Natural killer cell treated with Interleukin-12 subunit alpha and Interleukin-12 subunit beta and Interleukin-15 and Interleukin-18, amount 100 ng/mL, for 72 hours (primary cell): ENCODE results near the gene LIM2. TPM values are rescaled to one million over a fixed set of nuclear protein-coding genes. Genes with fewer than 3 reads are reported as not detected.
"Not testable (repeated sequence)": the region's sequence is repeated elsewhere in the genome, so short reads cannot be mapped to it uniquely, and the experiment has no call there.

Source experiments
- ATAC-seq, 2 donors: fragments of 150-1000 bp; cut with Tn5 transposase in 1 of 2; sonication (Bioruptor Pico), chemical (Tn5 transposase) in 1 of 2; 2 replicates each; pipeline ENCODE4 v1.10.0; 2021
- DNase-seq: peaks from one replicate; pipeline ENCODE4 v3.0.0; 2022; ENCODE audit warnings: low spot score
- H3K27ac Mint-ChIP-seq, 2 donors: 1 replicate in 1 of 2; 2 replicates in 1 of 2; pipeline ENCODE4 v1.8.0; 2022; ENCODE audit warnings: mixed read lengths in 2 of 2, mild to moderate bottlenecking in 1 of 2, moderate library complexity in 1 of 2
- H3K27me3 Mint-ChIP-seq, 2 donors: 1 replicate in 1 of 2; 2 replicates in 1 of 2; pipeline ENCODE4 v1.8.0; 2022; ENCODE audit warnings: mixed read lengths in 2 of 2
- H3K36me3 Mint-ChIP-seq: one replicate; pipeline ENCODE4 v1.8.0; 2022; ENCODE audit warnings: mixed read lengths
- H3K4me1 Mint-ChIP-seq, 2 donors: 1 replicate in 1 of 2; 2 replicates in 1 of 2; pipeline ENCODE4 v1.8.0; 2022; ENCODE audit warnings: low read depth in 2 of 2, mixed read lengths in 2 of 2, mild to moderate bottlenecking in 1 of 2
- H3K4me3 Mint-ChIP-seq: one replicate; pipeline ENCODE4 v1.8.0; 2022; ENCODE audit warnings: mixed read lengths
- H3K9me3 Mint-ChIP-seq: 2 replicates; pipeline ENCODE4 v1.8.0; 2022; ENCODE audit warnings: mixed read lengths
- total RNA-seq, 2 donors: library from RNA; stranded (reverse); gene quantifications; one replicate each; pipeline ENCODE4 v1.2.3, GENCODE V29; 2022

The LIM2 gene
- total RNA-seq, 2 donors from 2014 or later: 2.1 to 12.6 TPM

GRCh38 chr19:51415187-51415586 is 27.4 kb upstream of the LIM2 start:
- H3K4me1 Mint-ChIP-seq: peaks cover 12 to 19% of the 10 kb centered on the region in 2 donors
- ATAC-seq: no peak
- H3K27ac Mint-ChIP-seq: no peak overlapping the region
- H3K27me3 Mint-ChIP-seq: peaks cover 0 to 6% of the 10 kb centered on the region in 2 donors
- H3K4me3 Mint-ChIP-seq: no peak overlapping the region
- DNase-seq: no peak
- H3K9me3 Mint-ChIP-seq: no peaks in the 10 kb centered on the region
- no peaks in the 10 kb centered on the region for H3K36me3 Mint-ChIP-seq

GRCh38 chr19:51410950-51411748 is 23.4 kb upstream of the LIM2 start:
- Mint-ChIP-seq H3K4me3 (no peak overlapping the region), H3K27ac (no peak overlapping the region), H3K27me3 (no peaks in the 10 kb centered on the region), H3K4me1 (peaks cover 12 to 19% of the 10 kb centered on the region in 2 donors), H3K36me3 (no peaks in the 10 kb centered on the region), H3K9me3 (no peaks in the 10 kb centered on the region)
- DNase-seq (no peak), ATAC-seq (no peak)

DNA sequence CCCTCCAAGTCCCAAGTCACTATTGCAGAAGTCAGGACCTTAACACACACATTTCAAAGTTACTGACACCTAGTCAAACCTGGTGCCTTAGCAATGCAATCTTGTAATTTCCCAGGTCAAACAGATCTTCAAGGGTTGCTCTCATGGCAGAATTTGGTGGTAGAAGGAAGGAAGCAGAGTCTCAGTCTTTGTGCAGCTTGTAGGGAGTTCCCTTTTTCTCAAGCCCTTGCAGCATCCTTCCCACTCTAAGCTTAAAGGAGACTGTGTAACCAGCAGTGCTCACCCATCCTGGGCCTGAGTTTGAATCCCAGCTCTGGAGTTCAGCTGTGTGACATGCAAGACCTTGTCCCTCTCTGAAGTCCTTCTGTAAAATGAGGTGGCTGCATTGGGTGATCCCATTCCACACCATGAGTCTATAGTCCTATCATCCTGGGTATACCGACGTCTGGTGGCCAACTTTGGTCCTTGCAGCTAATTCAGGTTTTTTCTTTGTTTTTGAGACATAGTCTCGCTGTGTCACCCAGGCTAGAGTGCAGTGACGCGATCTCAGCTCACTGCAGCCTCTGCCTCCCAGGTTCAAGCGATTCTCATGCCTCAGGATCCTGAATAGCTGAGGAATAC is 19.8 kb upstream of the LIM2 start:
- Mint-ChIP-seq H3K4me1 (peaks cover 12 to 29% of the 10 kb centered on the region in 2 donors), H3K36me3 (peaks cover 8% of the 10 kb centered on the region), H3K27ac (peak overlapping the region; percentile 41 to 46), H3K4me3 (peak overlapping the region; percentile 27), H3K27me3 (no peaks in the 10 kb centered on the region), H3K9me3 (peaks cover 3% of the 10 kb centered on the region)
- DNase-seq (peak; percentile 61), ATAC-seq (peak; percentile 81 to 90)

GRCh38 chr19:51402117-51402516 is 14.3 kb upstream of the LIM2 start:
- no peak overlapping the region for H3K4me3 Mint-ChIP-seq
- no peak for DNase-seq

GRCh38 chr19:51399936-51400335 is 12.2 kb upstream of the LIM2 start:
- H3K27me3 Mint-ChIP-seq, H3K9me3 Mint-ChIP-seq, ATAC-seq, H3K4me3 Mint-ChIP-seq, DNase-seq: not testable (repeated sequence)
- H3K4me1 Mint-ChIP-seq: peaks cover 43 to 44% of the 10 kb centered on the region in 2 donors
- peaks cover 18% of the 10 kb centered on the region for H3K36me3 Mint-ChIP-seq
- H3K27ac Mint-ChIP-seq: peak overlapping the region; percentile 27 to 61

More at GRCh38 chr19:51402117-51402516, 14.3 kb upstream of the LIM2 start:
- Mint-ChIP-seq H3K27me3 (no peaks in the 10 kb centered on the region), H3K27ac (no peak overlapping the region), H3K4me1 (peaks cover 28 to 36% of the 10 kb centered on the region in 2 donors), H3K36me3 (peaks cover 18% of the 10 kb centered on the region), H3K9me3 (peaks cover 10% of the 10 kb centered on the region)
- ATAC-seq: no peak

DNA sequence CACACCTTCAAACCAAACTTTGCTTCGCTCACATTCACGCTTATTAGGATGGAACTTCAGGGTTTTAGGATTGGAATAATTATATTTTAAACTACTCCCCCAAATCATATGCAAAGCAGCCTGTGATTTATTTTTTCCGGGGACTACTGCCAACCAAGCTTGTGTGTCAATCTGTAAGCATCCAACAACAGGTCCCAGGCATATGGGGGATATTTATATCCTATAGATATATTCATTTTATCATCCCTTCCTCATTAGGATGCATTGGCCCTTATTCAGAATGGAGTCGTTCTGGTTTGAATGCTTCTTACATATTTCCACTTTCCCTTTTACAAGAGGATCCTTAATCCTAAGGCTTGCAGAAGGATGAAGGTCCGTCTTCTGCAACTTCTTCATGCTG is 11.5 kb upstream of the LIM2 start:
- DNase-seq: no peak
- Mint-ChIP-seq H3K9me3 (peaks cover 10% of the 10 kb centered on the region), H3K27me3 (no peaks in the 10 kb centered on the region), H3K27ac (no peak overlapping the region), H3K4me3 (no peak overlapping the region), H3K4me1 (peaks cover 48 to 51% of the 10 kb centered on the region in 2 donors), H3K36me3 (peaks cover 18% of the 10 kb centered on the region)
- no peak for ATAC-seq

- Mint-ChIP-seq H3K27ac (peak overlapping the region; percentile 27 to 41), H3K27me3 (no peaks in the 10 kb centered on the region), H3K36me3 (peaks cover 13% of the 10 kb centered on the region), H3K4me3 (no peak overlapping the region), H3K9me3 (peaks cover 10% of the 10 kb centered on the region), H3K4me1 (peaks cover 54 to 55% of the 10 kb centered on the region in 2 donors)
- DNase-seq: no peak
- ATAC-seq: no peak
Observed at GRCh38 chr19:51398096-51398704, 10.4 kb upstream of the LIM2 start.

DNA sequence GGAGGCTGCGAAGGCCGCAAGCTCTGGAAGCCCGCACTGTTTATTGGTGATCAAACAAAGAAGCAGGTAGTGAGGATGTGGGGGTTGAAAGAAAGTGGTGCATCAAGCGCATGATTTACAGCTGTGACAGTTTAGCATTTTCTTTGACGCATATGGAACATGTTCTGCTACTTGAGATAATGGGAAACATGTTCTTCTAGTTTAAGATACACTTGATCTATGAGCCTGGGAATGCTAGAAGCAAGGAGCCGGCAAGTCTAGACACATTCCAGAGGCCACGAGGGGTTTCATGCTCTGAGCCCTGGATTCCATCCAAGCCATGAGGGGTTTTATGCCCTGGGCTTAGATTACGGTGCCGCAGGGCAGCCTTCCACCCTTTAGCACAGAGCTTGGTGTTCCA is 9.7 kb upstream of the LIM2 start:
- not testable (repeated sequence) for DNase-seq, H3K9me3 Mint-ChIP-seq, H3K36me3 Mint-ChIP-seq, H3K27me3 Mint-ChIP-seq, H3K4me3 Mint-ChIP-seq, ATAC-seq
- H3K27ac Mint-ChIP-seq: peak overlapping the region in 1 of 2 donors; percentile 45
- peaks cover 58 to 61% of the 10 kb centered on the region in 2 donors for H3K4me1 Mint-ChIP-seq

GRCh38 chr19:51396175-51396574 is 8.4 kb upstream of the LIM2 start:
- H3K27me3 Mint-ChIP-seq: no peaks in the 10 kb centered on the region
- H3K4me1 Mint-ChIP-seq: peaks cover 62 to 63% of the 10 kb centered on the region in 2 donors

DNA sequence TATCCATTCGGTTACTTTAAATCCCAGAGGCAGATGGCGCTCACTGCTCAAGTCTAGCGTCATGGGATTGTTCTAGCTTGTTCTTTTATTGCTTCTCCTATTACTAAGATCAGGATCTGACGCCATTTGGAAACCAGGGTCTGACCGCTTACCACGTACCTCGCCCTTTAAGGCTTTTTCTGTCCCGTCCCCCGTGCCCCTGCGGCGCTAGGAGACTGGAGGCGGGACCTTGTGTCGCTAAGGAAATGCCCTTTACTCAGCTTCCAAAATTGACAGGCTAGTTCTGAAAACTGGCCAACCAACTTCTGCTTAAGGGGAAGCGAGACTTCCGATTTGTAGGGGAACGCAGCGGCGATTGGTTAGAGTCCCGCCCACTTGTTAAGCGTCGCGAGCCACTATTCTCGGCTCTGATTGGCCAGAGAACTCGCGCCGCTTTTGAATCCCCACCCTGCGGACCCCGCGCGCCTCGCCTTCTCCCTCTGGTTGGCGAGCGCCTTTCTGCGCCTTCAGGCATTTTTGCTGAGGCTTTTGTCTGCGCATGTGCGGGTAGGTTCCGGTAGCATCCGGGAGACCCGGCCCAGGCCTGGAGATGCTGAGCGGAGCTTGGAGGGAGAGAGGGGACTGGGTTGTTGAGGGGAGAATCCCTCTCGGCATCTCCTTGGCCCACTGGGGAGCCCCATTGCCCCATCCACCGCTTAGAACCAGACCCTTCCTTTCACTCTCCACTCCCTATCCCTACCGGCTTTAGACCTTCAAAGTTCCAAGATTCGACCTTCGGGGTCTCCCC is 6.5 kb upstream of the LIM2 start:
- H3K27me3 Mint-ChIP-seq: no peaks in the 10 kb centered on the region
- H3K27ac Mint-ChIP-seq: peak overlapping the region; percentile 99 to 100
- ATAC-seq: peak; percentile 90
- peaks cover 3% of the 10 kb centered on the region for H3K9me3 Mint-ChIP-seq
- H3K4me1 Mint-ChIP-seq: peaks cover 70 to 73% of the 10 kb centered on the region in 2 donors
- peak; percentile 97 for DNase-seq
- H3K36me3 Mint-ChIP-seq: no peaks in the 10 kb centered on the region
- H3K4me3 Mint-ChIP-seq: peak overlapping the region; percentile 97

More at GRCh38 chr19:51396175-51396574, 8.4 kb upstream of the LIM2 start:
- ATAC-seq (no peak), DNase-seq (no peak)
- Mint-ChIP-seq H3K4me3 (peak overlapping the region; percentile 97), H3K27ac (peak overlapping the region; percentile 99 to 100), H3K9me3 (peaks cover 3% of the 10 kb centered on the region), H3K36me3 (no peaks in the 10 kb centered on the region)

GRCh38 chr19:51392701-51393100 is 4.9 kb upstream of the LIM2 start:
- peak overlapping the region; percentile 98 to 100 for H3K27ac Mint-ChIP-seq
- H3K27me3 Mint-ChIP-seq: no peaks in the 10 kb centered on the region
- peaks cover 3% of the 10 kb centered on the region for H3K9me3 Mint-ChIP-seq
- H3K4me3 Mint-ChIP-seq: peak overlapping the region; percentile 72
- DNase-seq (no peak), ATAC-seq (no peak)
- peaks cover 72 to 76% of the 10 kb centered on the region in 2 donors for H3K4me1 Mint-ChIP-seq
- H3K36me3 Mint-ChIP-seq: no peaks in the 10 kb centered on the region

- no peak for ATAC-seq
- peak overlapping the region; percentile 73 for H3K4me3 Mint-ChIP-seq
- H3K27me3 Mint-ChIP-seq: no peaks in the 10 kb centered on the region
- H3K4me1 Mint-ChIP-seq: peaks cover 72 to 77% of the 10 kb centered on the region in 2 donors
- no peak for DNase-seq
- no peaks in the 10 kb centered on the region for H3K36me3 Mint-ChIP-seq
- peak overlapping the region; percentile 98 to 100 for H3K27ac Mint-ChIP-seq
- H3K9me3 Mint-ChIP-seq: peaks cover 3% of the 10 kb centered on the region
Observed at GRCh38 chr19:51391073-51391611, 3.4 kb upstream of the LIM2 start.

DNA sequence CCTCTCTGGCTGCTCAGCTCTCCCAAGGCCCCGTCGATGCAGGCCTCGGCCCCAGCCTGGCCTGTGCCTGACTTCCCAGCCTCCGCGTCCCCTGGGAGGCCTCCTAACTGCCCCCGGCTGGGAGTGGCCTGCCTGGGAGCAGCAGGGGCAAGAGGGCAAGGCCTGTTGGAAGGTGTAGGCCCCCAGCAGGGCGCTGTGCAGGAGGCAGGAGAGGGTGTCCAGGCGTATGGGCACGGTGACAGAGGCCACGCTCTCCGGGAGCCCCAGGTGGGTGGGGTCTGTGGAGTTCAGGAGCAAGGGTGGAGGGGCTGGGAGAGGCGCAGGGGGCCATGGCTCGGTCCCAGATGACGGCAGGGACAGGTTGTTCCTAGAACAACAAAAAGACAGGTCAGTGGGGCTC is 1.4 kb upstream of the LIM2 start:
- ATAC-seq (no peak), DNase-seq (no peak)
- peak overlapping the region; percentile 91 for H3K4me3 Mint-ChIP-seq
- H3K27ac Mint-ChIP-seq: peak overlapping the region; percentile 98 to 100
- no peaks in the 10 kb centered on the region for H3K27me3 Mint-ChIP-seq
- H3K4me1 Mint-ChIP-seq: peaks cover 65 to 66% of the 10 kb centered on the region in 2 donors
- H3K36me3 Mint-ChIP-seq: no peaks in the 10 kb centered on the region
- peaks cover 3% of the 10 kb centered on the region for H3K9me3 Mint-ChIP-seq
